ENCODE measurements around the gene NTRK2.

Gene NTRK2

GRCh38 chr9:84993105-84993504, 323.6 kb downstream of the NTRK2 start:
- DNase-seq, result no peak

- no peak for DNase-seq
These were observed 326.5 kb downstream of the NTRK2 start for GRCh38 chr9:84996029-84996428.

GRCh38 chr9:84996716-84997115, 327.2 kb downstream of the NTRK2 start:
- DNase-seq, result no peak

- DNase-seq, result no peak
These were observed 327.9 kb downstream of the NTRK2 start for GRCh38 chr9:84997472-84997871.

- no peak for DNase-seq
These were observed 329.1 kb downstream of the NTRK2 start for GRCh38 chr9:84998639-84999038.

- DNase-seq, result no peak
These were observed 330.3 kb downstream of the NTRK2 start for GRCh38 chr9:84999788-85000187.

- no peak for DNase-seq
These were observed 332.4 kb downstream of the NTRK2 start for GRCh38 chr9:85001925-85002324.

- no peak for DNase-seq
These were observed 335.4 kb downstream of the NTRK2 start for GRCh38 chr9:85004818-85005413.

- no peak for DNase-seq
These were observed 338.2 kb downstream of the NTRK2 start for GRCh38 chr9:85007748-85008147.

- no peak for DNase-seq
These were observed 338.7 kb downstream of the NTRK2 start for GRCh38 chr9:85008215-85008614.

- DNase-seq, result no peak
These were observed 339.7 kb downstream of the NTRK2 start for GRCh38 chr9:85009251-85009650.

GRCh38 chr9:85013703-85014102, 344.2 kb downstream of the NTRK2 start:
- no peak for DNase-seq

- no peak for DNase-seq
These were observed 344.8 kb downstream of the NTRK2 start for GRCh38 chr9:85014292-85014691.

- DNase-seq, result no peak
These were observed 347.0 kb downstream of the NTRK2 start for GRCh38 chr9:85016384-85017006.

GRCh38 chr9:85020791-85021190, 351.3 kb downstream of the NTRK2 start:
- no peak for DNase-seq

- DNase-seq, result no peak
These were observed 352.2 kb downstream of the NTRK2 start for GRCh38 chr9:85021686-85022085.

- no peak for DNase-seq
These were observed 354.8 kb downstream of the NTRK2 start for GRCh38 chr9:85024374-85024773.

GRCh38 chr9:85025638-85026037, 356.1 kb downstream of the NTRK2 start:
- DNase-seq, result no peak

GRCh38 chr9:85027870-85028269, 358.3 kb downstream of the NTRK2 start:
- no peak for DNase-seq

- no peak for DNase-seq
These were observed 360.8 kb downstream of the NTRK2 start for GRCh38 chr9:85030316-85030715.

GRCh38 chr9:85036496-85036895, 367.0 kb downstream of the NTRK2 start:
- no peak for DNase-seq

GRCh38 chr9:85038061-85038460, 368.5 kb downstream of the NTRK2 start:
- DNase-seq, result no peak

GRCh38 chr9:85038824-85039608, 369.5 kb downstream of the NTRK2 start:
- no peak for DNase-seq

GRCh38 chr9:85040146-85040545, 370.6 kb downstream of the NTRK2 start:
- DNase-seq, result no peak
